Vagina (tissue), 2 donors: ENCODE measurements around the gene BRPF3.

Experiments used
- POLR2A ChIP-seq, 2 donors: fragments of 450-650 bp; IDR thresholded peaks; one replicate each; pipeline ENCODE4 v1.6.1; 2017; ENCODE audit warnings: antibody characterized with exemption in 2 of 2, mild to moderate bottlenecking in 2 of 2, moderate library complexity in 2 of 2
- POLR2AphosphoS5 ChIP-seq, 2 donors: sonication (generic); formaldehyde crosslinking; IDR thresholded peaks; one replicate each; pipeline ENCODE4 v1.9.0; 2017; ENCODE audit warnings: antibody characterized with exemption in 2 of 2, mild to moderate bottlenecking in 2 of 2, low read depth in 1 of 2; ENCODE audit not compliant: insufficient read depth in 1 of 2
- TF ChIP-seq, protein P1 (sequence below), 3 experiments: fragments of 450-650 bp in 2 of 3; fragments of 200-600 bp in 1 of 3; sonication (generic) in 1 of 3; IDR thresholded peaks; one replicate each; pipeline ENCODE4 v1.5.1; 2017 to 2019; ENCODE audit warnings: antibody characterized with exemption in 3 of 3, mild to moderate bottlenecking in 2 of 3, moderate library complexity in 2 of 3

GRCh38 chr6:36249536-36249935, 53.0 kb downstream of the BRPF3 start:
- TF ChIP-seq, protein P1, sequence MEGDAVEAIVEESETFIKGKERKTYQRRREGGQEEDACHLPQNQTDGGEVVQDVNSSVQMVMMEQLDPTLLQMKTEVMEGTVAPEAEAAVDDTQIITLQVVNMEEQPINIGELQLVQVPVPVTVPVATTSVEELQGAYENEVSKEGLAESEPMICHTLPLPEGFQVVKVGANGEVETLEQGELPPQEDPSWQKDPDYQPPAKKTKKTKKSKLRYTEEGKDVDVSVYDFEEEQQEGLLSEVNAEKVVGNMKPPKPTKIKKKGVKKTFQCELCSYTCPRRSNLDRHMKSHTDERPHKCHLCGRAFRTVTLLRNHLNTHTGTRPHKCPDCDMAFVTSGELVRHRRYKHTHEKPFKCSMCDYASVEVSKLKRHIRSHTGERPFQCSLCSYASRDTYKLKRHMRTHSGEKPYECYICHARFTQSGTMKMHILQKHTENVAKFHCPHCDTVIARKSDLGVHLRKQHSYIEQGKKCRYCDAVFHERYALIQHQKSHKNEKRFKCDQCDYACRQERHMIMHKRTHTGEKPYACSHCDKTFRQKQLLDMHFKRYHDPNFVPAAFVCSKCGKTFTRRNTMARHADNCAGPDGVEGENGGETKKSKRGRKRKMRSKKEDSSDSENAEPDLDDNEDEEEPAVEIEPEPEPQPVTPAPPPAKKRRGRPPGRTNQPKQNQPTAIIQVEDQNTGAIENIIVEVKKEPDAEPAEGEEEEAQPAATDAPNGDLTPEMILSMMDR (IDR thresholded peaks at IDR 0.05) = no peak
- TF ChIP-seq POLR2A (IDR thresholded peaks at IDR 0.05) (no peak), POLR2AphosphoS5 (IDR thresholded peaks at IDR 0.05; ENCODE audit: insufficient read depth in 1 of 2, low read depth in 1 of 2) (no peak)
